HG03025 (cell line): Measurements from ENCODE around the gene UBE2S.

Experiments
- ATAC-seq: cut with Tn5 transposase; IDR thresholded peaks from one replicate; pipeline ENCODE4 v1.9.1; 2021; ENCODE audit warnings: mild to moderate bottlenecking, moderate library complexity; ENCODE audit not compliant: unreplicated experiment, low FRiP score

Gene UBE2S

GRCh38 chr19:55366790-55367189 is 40.8 kb downstream of the UBE2S start:
- ATAC-seq: no peak

GRCh38 chr19:55365964-55366363 is 41.6 kb downstream of the UBE2S start:
- no peak for ATAC-seq

- ATAC-seq: no peak
Measured at GRCh38 chr19:55365245-55365644, 42.3 kb downstream of the UBE2S start.

- no peak for ATAC-seq
Measured at GRCh38 chr19:55362990-55363716, 44.4 kb downstream of the UBE2S start, which contains the start of gene GARIN5B. Gene GARIN5B, minus strand, starts transcription at chr19:55363260. Its CDS starts 194 bp downstream, at chr19:55363066.

- no peak for ATAC-seq
Measured at GRCh38 chr19:55362174-55362989, 45.2 kb downstream of the UBE2S start.

- ATAC-seq: no peak
Measured at GRCh38 chr19:55360902-55361301, 46.7 kb downstream of the UBE2S start.

- no peak for ATAC-seq
Measured at GRCh38 chr19:55358943-55359908, 48.4 kb downstream of the UBE2S start.

- no peak for ATAC-seq
Measured at GRCh38 chr19:55358493-55358892, 49.1 kb downstream of the UBE2S start.

- no peak for ATAC-seq
Measured at GRCh38 chr19:55355213-55355821, 52.3 kb downstream of the UBE2S start.

- no peak for ATAC-seq
Measured at GRCh38 chr19:55354698-55355212, 52.8 kb downstream of the UBE2S start, which contains the start of gene COX6B2. Gene COX6B2, minus strand, starts transcription at chr19:55354719. Its CDS starts 198 bp downstream, at chr19:55354521.

- no peak for ATAC-seq
Measured at GRCh38 chr19:55353803-55354697, 53.5 kb downstream of the UBE2S start.

- no peak for ATAC-seq
Measured at GRCh38 chr19:55353356-55353802, 54.2 kb downstream of the UBE2S start.

GRCh38 chr19:55352549-55353145 is 54.9 kb downstream of the UBE2S start:
- ATAC-seq: no peak

- no peak for ATAC-seq
Measured at GRCh38 chr19:55352040-55352439, 55.5 kb downstream of the UBE2S start.

GRCh38 chr19:55350620-55351315 is 56.8 kb downstream of the UBE2S start:
- ATAC-seq: no peak
